ENCODE measurements around the gene BHLHA15.

Gene BHLHA15

GRCh38 chr7:98228801-98229200, 17.6 kb downstream of the BHLHA15 start:
- no peak for DNase-seq

- DNase-seq: no peak
These were observed 18.2 kb downstream of the BHLHA15 start for GRCh38 chr7:98229441-98229840.

- no peak for DNase-seq
These were observed 18.9 kb downstream of the BHLHA15 start for GRCh38 chr7:98229991-98230745.

- DNase-seq: no peak
These were observed 19.7 kb downstream of the BHLHA15 start for GRCh38 chr7:98230746-98231471.

- DNase-seq: no peak
These were observed 20.4 kb downstream of the BHLHA15 start for GRCh38 chr7:98231493-98232262.

GRCh38 chr7:98232263-98232585, 21.0 kb downstream of the BHLHA15 start:
- no peak for DNase-seq

- DNase-seq: no peak
These were observed 21.6 kb downstream of the BHLHA15 start for GRCh38 chr7:98232799-98233198.

- no peak for DNase-seq
These were observed 22.2 kb downstream of the BHLHA15 start for GRCh38 chr7:98233219-98234070.

GRCh38 chr7:98234429-98235147, 23.3 kb downstream of the BHLHA15 start:
- no peak for DNase-seq

GRCh38 chr7:98235901-98236300, 24.7 kb downstream of the BHLHA15 start:
- DNase-seq: no peak

- DNase-seq: no peak
These were observed 25.3 kb downstream of the BHLHA15 start for GRCh38 chr7:98236355-98237185.

- no peak for DNase-seq
These were observed 26.8 kb downstream of the BHLHA15 start for GRCh38 chr7:98238076-98238475.

- no peak for DNase-seq
These were observed 27.7 kb downstream of the BHLHA15 start for GRCh38 chr7:98238976-98239375.

- no peak for DNase-seq
These were observed 29.9 kb downstream of the BHLHA15 start for GRCh38 chr7:98240961-98241673.

- DNase-seq: no peak
These were observed 30.5 kb downstream of the BHLHA15 start for GRCh38 chr7:98241674-98242241.

GRCh38 chr7:98242342-98242741, 31.1 kb downstream of the BHLHA15 start:
- no peak for DNase-seq

GRCh38 chr7:98242934-98243333, 31.7 kb downstream of the BHLHA15 start:
- no peak for DNase-seq

- no peak for DNase-seq
These were observed 33.6 kb downstream of the BHLHA15 start for GRCh38 chr7:98244871-98245270.

GRCh38 chr7:98248156-98248555, 36.9 kb downstream of the BHLHA15 start:
- no peak for DNase-seq

GRCh38 chr7:98249106-98249505, 37.9 kb downstream of the BHLHA15 start:
- no peak for DNase-seq

Data from SIG-M5 (cell line).